ENCODE data around the gene SLC2A2.

GRCh38 chr3:171039674-171040073 is 13.2 kb upstream of the SLC2A2 start:
- TF ChIP-seq POLR2AphosphoS5 (IDR thresholded peaks at IDR 0.05) = no peak
- no peak for TF ChIP-seq POLR2A (IDR thresholded peaks at IDR 0.05)
- TF ChIP-seq, protein P1, sequence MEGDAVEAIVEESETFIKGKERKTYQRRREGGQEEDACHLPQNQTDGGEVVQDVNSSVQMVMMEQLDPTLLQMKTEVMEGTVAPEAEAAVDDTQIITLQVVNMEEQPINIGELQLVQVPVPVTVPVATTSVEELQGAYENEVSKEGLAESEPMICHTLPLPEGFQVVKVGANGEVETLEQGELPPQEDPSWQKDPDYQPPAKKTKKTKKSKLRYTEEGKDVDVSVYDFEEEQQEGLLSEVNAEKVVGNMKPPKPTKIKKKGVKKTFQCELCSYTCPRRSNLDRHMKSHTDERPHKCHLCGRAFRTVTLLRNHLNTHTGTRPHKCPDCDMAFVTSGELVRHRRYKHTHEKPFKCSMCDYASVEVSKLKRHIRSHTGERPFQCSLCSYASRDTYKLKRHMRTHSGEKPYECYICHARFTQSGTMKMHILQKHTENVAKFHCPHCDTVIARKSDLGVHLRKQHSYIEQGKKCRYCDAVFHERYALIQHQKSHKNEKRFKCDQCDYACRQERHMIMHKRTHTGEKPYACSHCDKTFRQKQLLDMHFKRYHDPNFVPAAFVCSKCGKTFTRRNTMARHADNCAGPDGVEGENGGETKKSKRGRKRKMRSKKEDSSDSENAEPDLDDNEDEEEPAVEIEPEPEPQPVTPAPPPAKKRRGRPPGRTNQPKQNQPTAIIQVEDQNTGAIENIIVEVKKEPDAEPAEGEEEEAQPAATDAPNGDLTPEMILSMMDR (IDR thresholded peaks at IDR 0.05) = no peak
